T-helper 2 cell treated with Interferon-gamma antibody and Interleukin-4, amounts not matched to agents 100 ng/mL and 5 ng/mL, for 36 hours (primary cell): Measurements from ENCODE around the gene ZNF432. TPM values are rescaled to one million over a fixed set of nuclear protein-coding genes. Genes with fewer than 3 reads are reported as not detected.

ENCODE experiments used
- intact Hi-C: fragments of 100-400 bp; cut with micrococcal nuclease; formaldehyde crosslinking; loops from one replicate; pipeline ENCODE4 v1.15.1; 2023
- total RNA-seq: library from RNA; stranded (reverse); gene quantifications from 2 replicates; pipeline ENCODE4 v1.2.3, GENCODE V29; 2022

ZNF432 gene
- total RNA-seq, 1 donor from 2014 or later: 12.7 TPM

- intact Hi-C loops: no loop called here
These were observed 28.1 kb downstream of the ZNF432 start for GRCh38 chr19:52020506-52020905.

- intact Hi-C loops: no loop called here
These were observed 38.0 kb downstream of the ZNF432 start for GRCh38 chr19:52010674-52011073.

DNA sequence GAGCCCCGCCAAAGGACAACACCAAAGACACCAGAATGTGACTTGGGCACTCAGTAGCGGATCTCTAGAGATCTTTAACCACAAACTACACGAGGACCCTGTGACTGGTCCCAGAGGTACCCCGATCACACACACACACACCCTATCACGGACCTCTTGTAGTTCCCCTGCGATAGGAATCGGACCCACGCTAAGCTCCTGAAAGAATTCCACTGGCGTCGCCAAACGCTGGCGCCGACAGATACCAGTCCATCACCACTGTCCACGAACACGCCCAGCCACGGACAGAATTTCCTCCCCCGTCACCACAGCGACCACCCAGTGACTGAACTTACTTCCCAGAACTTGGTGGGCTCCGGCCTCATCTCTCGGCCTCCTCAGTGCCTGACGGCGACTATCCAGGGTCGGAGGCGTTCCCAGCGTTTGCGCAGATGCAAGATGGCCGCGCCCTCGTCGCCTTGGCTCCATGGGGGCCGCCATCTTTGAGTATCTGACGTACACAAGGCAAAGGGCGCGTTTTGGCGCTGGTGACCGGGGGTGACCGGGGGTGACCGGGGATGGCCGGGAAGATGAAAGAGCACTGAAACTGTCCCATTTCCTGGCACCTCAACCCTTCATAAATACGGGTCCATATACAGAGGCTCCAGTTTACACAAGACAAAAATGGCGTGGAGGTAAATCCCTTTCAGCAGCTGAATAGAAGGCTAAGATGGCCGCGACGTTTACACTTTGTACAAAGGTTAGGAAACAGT, 40.7 kb downstream of the ZNF432 start, which contains the start of gene ZNF615:
ZNF615 (minus strand) TSS at position 406 of the 752 bp plus-strand sequence. CDS start 4,500 bp downstream, outside the sequence.
- intact Hi-C loops: loop anchor here (1.0 to 5.0 kb wide), 4 partner anchors 20 to 81 kb away; partner anchors contain the start of genes ZNF350, ZNF432, ZNF613 and ZNF614

GRCh38 chr19:52007451-52007805, 41.2 kb downstream of the ZNF432 start:
- intact Hi-C loops: loop anchor here (5.0 kb wide), 1 partner anchor 80 kb away; the partner anchor contains the start of gene ZNF613

GRCh38 chr19:51994048-51994644, 54.5 kb downstream of the ZNF432 start:
- intact Hi-C loops: no loop called here

GRCh38 chr19:51993422-51993821, 55.2 kb downstream of the ZNF432 start:
- intact Hi-C loops: no loop called here

- intact Hi-C loops: loop anchor here (1.0 to 5.0 kb wide), 9 partner anchors 22 to 311 kb away; partner anchors contain the start of genes ZNF480, ZNF613, ZNF614 and ZNF615
These were observed 62.0 kb downstream of the ZNF432 start, which contains the start of gene ZNF350 for GRCh38 chr19:51986309-51987291. ZNF350 (minus strand) TSS chr19:51986840; CDS start chr19:51974360, 12,480 bp downstream.

- intact Hi-C loops: no loop called here
These were observed 65.3 kb downstream of the ZNF432 start for GRCh38 chr19:51983361-51983760.

Other genes with a start within 250 kb of the ZNF432 start
- 7.5 and 8.4 TPM in 2 replicates for gene ZNF577, start 160.9 kb downstream of the ZNF432 start, total RNA-seq
- 13.0 and 13.5 TPM in 2 replicates for gene ZNF649, start 143.8 kb downstream of the ZNF432 start, total RNA-seq
- 4.3 and 5.0 TPM in 2 replicates for gene ZNF613, start 121.4 kb downstream of the ZNF432 start, total RNA-seq
- gene ZNF350, start 62.0 kb downstream of the ZNF432 start, total RNA-seq: 10.1 and 13.2 TPM in 2 replicates
- 7.5 and 7.9 TPM in 2 replicates for gene ZNF615, start 40.6 kb downstream of the ZNF432 start, total RNA-seq
- gene ZNF614, start 20.5 kb downstream of the ZNF432 start, total RNA-seq: 7.7 and 8.7 TPM in 2 replicates
- gene ZNF841, start 46.9 kb upstream of the ZNF432 start, total RNA-seq: 22.4 and 22.9 TPM in 2 replicates
- 5.6 and 5.7 TPM in 2 replicates for gene ZNF616, start 91.1 kb upstream of the ZNF432 start, total RNA-seq
- 12.0 and 15.2 TPM in 2 replicates for gene ZNF836, start 122.8 kb upstream of the ZNF432 start, total RNA-seq
- 212 and 222 TPM in 2 replicates for gene PPP2R1A, start 141.2 kb upstream of the ZNF432 start, total RNA-seq
- gene ZNF766, start 220.7 kb upstream of the ZNF432 start, total RNA-seq: 17.8 and 19.0 TPM in 2 replicates
- 15.0 and 16.5 TPM in 2 replicates for gene ZNF480, start 248.3 kb upstream of the ZNF432 start, total RNA-seq